Adipocyte (in vitro differentiated cells): ENCODE results near the gene MARK1.

Experiments used
- DNase-seq: peaks from one replicate; pipeline ENCODE4 v3.0.0-alpha.2; 2015; ENCODE audit warnings: low read depth
- H3K27me3 ChIP-seq: replicated peaks from 2 replicates; pipeline ENCODE4 v1.7.0; 2013; ENCODE audit warnings: mild to moderate bottlenecking, low read length, moderate library complexity; ENCODE audit not compliant: control insufficient read depth, insufficient read depth
- H3K36me3 ChIP-seq: 2 replicates; pipeline ENCODE4 v1.7.0; 2013; ENCODE audit warnings: low read length, mild to moderate bottlenecking, moderate library complexity; ENCODE audit not compliant: control insufficient read depth, insufficient read depth, severe bottlenecking
- H3K4me1 ChIP-seq: 2 replicates; pipeline ENCODE4 v1.7.0; 2013; ENCODE audit warnings: mild to moderate bottlenecking, low read length, moderate library complexity; ENCODE audit not compliant: control insufficient read depth, insufficient read depth
- H3K4me3 ChIP-seq: 2 replicates; pipeline ENCODE4 v1.7.0; 2013; ENCODE audit warnings: mild to moderate bottlenecking, low read length, moderate library complexity
- H3K9ac ChIP-seq: 2 replicates; pipeline ENCODE4 v1.7.0; 2013; ENCODE audit warnings: mild to moderate bottlenecking, low read length, moderate library complexity
- H3K9me3 ChIP-seq: 2 replicates; pipeline ENCODE4 v1.7.0; 2013; ENCODE audit warnings: mild to moderate bottlenecking, low read length, moderate library complexity; ENCODE audit not compliant: control insufficient read depth

The MARK1 gene

DNA sequence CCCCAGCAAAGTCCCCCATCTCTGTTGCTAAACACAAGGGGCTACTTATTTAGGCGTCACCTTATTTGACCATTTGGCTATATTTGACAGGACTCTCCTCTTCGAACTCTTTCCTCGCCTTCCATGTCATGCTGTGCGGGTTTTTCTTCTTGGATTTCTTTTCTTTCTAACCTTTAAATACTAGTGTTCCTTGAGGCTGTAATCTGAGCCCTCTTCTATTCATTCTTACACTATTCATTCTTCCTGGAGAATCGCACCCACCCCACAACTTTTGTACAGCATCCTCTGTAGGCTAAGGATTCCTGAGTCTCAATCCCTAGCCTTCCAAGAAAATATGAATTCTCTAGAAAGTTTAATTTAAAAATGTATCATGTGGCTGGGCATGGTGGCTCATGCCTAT is 100.5 kb downstream of the MARK1 start:
- Histone ChIP-seq H3K4me3 (no peak overlapping the region), H3K36me3 (peaks cover 10% of the 10 kb centered on the region), H3K9me3 (no peaks in the 10 kb centered on the region), H3K9ac (no peak overlapping the region), H3K4me1 (peaks cover 3% of the 10 kb centered on the region), H3K27me3 (no peaks in the 10 kb centered on the region)
- no peak for DNase-seq

DNA sequence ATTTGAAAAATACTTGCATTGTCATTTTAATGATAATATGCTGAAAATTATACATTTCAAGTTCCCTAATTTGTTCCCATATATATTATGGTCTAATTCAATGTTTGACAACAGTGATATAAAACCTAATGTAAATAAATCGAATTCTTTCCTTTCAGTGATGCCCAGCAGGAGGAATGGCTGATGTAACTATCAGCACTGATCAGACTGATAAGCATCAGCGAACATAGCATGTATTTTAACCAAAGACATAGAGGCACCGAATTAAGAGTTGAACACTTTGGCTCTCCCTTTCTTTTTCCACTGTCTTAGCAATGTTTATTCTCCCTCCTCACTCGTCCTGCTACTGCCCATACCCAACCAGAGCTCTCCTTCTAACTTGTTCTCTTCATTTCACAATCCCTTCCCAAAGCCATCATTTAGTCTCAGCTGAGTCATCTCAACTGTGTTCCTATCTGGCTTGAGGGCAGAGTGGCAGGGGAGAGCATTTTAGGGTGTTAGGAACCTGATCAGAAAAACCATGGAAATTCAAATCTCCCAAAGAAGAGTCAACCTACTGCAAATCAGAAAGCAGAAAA is 103.4 kb downstream of the MARK1 start:
- Histone ChIP-seq H3K36me3 (peaks cover 8% of the 10 kb centered on the region), H3K27me3 (no peaks in the 10 kb centered on the region), H3K9me3 (no peaks in the 10 kb centered on the region), H3K9ac (no peak overlapping the region), H3K4me3 (no peak overlapping the region), H3K4me1 (peaks cover 3% of the 10 kb centered on the region)
- DNase-seq = peak; percentile 38

DNA sequence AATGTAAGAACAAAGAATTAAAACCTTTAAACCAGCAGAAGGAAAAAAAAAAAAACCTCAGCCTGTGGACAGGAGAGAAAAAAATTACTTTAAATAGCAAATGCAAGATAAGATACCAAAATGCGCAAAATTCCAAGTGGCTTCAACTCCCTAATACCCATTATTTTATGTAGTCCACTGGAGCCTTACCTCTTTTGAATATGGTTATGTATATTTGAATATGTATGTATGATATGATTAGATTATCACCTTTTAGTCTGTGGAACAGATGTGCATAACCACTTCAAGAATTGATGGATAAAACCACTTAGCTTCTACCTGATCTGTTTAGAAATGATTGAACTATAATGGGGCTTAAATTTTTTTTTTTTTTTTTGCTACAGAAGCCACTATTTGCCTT is 109.8 kb downstream of the MARK1 start:
- Histone ChIP-seq H3K9me3 (no peaks in the 10 kb centered on the region), H3K27me3 (no peaks in the 10 kb centered on the region), H3K9ac (no peak overlapping the region), H3K36me3 (peaks cover 13% of the 10 kb centered on the region), H3K4me3 (no peak overlapping the region), H3K4me1 (no peaks in the 10 kb centered on the region)
- DNase-seq = no peak

DNA sequence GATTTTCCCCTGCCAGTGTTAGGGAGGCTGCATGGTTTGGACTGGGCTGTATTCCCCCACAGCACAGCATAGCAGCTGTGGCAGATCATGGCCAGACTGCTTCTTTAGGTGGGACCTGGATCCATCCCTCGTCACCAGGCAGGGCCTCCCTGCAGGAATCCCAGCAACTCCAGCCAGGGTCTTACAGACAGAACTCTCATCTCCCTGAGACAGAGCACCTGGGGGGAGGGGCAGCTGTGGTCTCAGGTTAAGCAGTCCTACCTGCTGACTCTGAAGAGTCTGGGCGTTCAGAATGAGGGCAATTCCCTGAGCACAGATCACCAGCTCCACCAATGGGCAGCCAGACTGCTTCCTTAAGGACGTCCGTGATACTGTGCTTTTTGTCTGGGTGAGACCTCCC is 114.3 kb downstream of the MARK1 start:
- no peaks in the 10 kb centered on the region for H3K27me3 ChIP-seq
- no peaks in the 10 kb centered on the region for H3K9me3 ChIP-seq
- no peak for DNase-seq
- no peak overlapping the region for H3K4me3 ChIP-seq
- H3K36me3 ChIP-seq = peaks cover 9% of the 10 kb centered on the region
- H3K9ac ChIP-seq = no peak overlapping the region
- no peaks in the 10 kb centered on the region for H3K4me1 ChIP-seq

DNA sequence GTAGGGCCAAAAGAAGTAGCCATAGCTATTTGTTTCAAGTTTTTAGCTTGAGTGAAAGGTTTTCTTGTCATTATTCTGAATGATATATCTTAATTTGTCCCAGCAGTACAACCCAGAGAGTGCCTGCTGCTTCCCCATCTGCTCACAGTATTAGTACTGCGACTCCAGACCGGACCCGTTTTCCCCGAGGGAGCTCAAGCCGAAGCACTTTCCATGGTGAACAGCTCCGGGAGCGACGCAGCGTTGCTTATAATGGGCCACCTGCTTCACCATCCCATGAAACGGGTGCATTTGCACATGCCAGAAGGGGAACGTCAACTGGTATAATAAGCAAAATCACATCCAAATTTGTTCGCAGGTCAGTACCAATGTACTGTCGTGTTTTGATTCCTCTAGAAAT is 125.1 kb downstream of the MARK1 start:
- no peaks in the 10 kb centered on the region for H3K27me3 ChIP-seq
- DNase-seq = no peak
- H3K4me3 ChIP-seq = no peak overlapping the region
- H3K4me1 ChIP-seq = no peaks in the 10 kb centered on the region
- no peaks in the 10 kb centered on the region for H3K9me3 ChIP-seq
- no peak overlapping the region for H3K9ac ChIP-seq
- peaks cover 21% of the 10 kb centered on the region for H3K36me3 ChIP-seq

DNA sequence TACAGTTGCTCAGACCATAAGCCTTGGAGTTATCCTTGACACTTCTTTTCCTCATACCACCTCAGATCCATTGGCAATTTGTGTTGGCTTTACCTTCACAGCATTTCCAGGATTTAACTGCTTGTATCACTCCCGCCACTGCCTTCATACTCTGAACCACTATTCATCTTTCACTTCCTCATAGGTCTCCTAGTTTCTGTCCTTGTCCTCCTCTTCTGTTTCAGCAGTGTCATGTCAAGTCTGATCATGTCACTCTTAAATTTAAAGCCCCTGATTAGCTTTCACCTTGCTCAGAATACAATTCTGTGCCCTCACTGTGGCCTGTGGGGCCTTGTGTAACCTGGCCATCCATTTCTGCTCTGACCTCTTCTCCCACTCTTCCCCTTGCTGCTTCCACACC is 127.6 kb downstream of the MARK1 start:
- Histone ChIP-seq H3K9me3 (no peaks in the 10 kb centered on the region), H3K4me1 (no peaks in the 10 kb centered on the region), H3K4me3 (no peak overlapping the region), H3K27me3 (no peaks in the 10 kb centered on the region), H3K36me3 (peaks cover 21% of the 10 kb centered on the region), H3K9ac (no peak overlapping the region)
- DNase-seq = no peak

DNA sequence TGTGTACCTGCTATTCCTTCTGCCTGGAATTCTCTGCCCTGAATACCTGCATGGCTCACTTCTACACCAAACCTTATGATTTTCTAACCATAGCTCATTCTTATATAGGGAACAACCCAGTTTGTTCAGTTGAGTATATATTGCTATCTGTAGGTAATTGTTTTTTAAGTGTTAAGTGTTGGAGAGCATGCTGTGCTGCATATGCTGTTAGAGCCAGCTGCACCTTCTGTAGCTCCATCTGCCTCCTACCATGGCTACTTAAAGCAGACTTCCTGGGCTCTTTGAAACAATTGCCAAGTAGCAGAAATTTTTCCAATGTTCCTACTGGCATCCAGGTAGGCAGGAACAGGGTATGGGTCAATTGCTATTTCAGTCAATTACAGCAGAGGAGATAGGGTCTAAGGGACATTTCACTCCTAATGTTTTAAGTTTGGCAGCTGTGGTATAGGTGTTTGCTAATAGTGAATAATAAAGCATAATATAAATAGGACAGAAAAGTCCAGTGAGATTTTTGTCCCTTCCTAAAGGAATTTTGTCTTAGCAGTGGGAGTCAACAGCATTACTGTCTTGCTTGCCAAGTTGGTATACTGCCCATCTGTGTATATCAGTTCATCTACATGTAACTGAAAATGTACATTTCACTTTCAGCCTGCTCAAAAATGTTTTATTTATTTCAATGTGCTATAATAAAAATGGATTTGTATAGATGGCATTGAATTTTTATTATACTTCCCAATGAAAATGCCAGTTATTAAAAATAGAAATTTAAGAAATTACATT is 128.2 kb downstream of the MARK1 start:
- Histone ChIP-seq H3K9me3 (no peaks in the 10 kb centered on the region), H3K4me1 (no peaks in the 10 kb centered on the region), H3K36me3 (peaks cover 21% of the 10 kb centered on the region), H3K9ac (no peak overlapping the region), H3K4me3 (no peak overlapping the region), H3K27me3 (no peaks in the 10 kb centered on the region)
- DNase-seq = no peak

DNA sequence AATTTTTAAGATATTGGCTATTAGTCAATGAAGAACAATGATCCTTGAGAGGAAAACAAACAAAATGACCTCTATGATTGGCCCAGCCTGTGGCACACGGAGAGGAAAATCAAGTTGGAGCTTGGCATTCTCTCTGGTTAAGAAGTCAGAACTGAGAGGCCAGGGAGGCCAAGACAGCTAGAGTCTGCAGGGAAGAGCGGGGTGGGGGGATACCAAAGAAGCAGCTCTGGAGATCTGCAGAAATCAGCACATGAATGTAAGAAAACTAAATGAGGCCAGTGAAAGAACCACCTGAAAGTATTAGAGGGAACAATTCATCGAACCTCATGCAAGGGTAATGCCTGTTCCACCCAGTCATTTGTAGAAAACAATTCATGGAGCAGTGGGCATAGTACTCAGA is 138.4 kb downstream of the MARK1 start:
- H3K36me3 ChIP-seq = peaks cover 6% of the 10 kb centered on the region
- H3K4me3 ChIP-seq = no peak overlapping the region
- peaks cover 24% of the 10 kb centered on the region for H3K9me3 ChIP-seq
- H3K4me1 ChIP-seq = no peaks in the 10 kb centered on the region
- no peak for DNase-seq
- no peaks in the 10 kb centered on the region for H3K27me3 ChIP-seq
- no peak overlapping the region for H3K9ac ChIP-seq

DNA sequence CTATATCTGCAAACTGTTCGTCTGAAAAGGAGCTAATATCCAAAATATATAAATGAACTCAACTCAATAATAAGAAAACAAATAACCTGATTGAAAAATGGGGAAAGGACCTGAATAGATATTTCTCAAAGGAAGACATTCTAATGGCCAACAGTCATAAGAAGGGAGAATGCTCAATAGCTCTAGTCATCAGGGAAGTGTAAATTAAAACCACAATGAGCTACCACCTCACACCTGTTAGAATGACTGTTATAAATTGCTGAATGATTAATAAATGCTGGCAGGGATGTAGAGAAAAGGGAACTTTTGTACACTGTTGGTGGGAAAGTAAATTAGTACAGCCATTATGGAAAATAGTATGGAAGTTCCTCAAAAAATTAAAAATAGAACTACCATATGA is 141.1 kb downstream of the MARK1 start:
- DNase-seq = no peak
- H3K27me3 ChIP-seq = no peaks in the 10 kb centered on the region
- no peaks in the 10 kb centered on the region for H3K4me1 ChIP-seq
- no peak overlapping the region for H3K4me3 ChIP-seq
- no peaks in the 10 kb centered on the region for H3K36me3 ChIP-seq
- H3K9me3 ChIP-seq = peaks cover 24% of the 10 kb centered on the region
- H3K9ac ChIP-seq = no peak overlapping the region

DNA sequence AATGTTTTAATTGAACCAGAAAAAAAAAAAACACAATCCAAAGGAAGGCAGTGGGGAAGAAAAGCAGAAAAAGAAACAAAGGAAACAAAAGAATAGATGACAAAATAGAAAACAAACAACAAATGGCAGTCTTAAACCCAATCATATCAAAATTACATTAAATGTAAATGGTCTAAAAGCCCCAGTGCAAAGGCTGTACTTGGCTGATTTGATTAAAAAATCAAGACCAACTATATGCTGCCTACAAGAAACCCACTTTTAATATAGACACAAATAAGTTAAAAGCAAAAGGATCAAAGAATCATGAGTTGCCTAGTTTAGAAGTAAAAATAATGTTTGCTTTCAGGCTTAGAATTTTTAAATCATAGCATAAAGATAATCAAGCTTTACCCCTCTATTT is 142.4 kb downstream of the MARK1 start:
- no peak for DNase-seq
- Histone ChIP-seq H3K4me3 (peak overlapping the region; percentile 27), H3K9me3 (peaks cover 24% of the 10 kb centered on the region), H3K27me3 (no peaks in the 10 kb centered on the region), H3K4me1 (no peaks in the 10 kb centered on the region), H3K9ac (no peak overlapping the region), H3K36me3 (no peaks in the 10 kb centered on the region)

DNA sequence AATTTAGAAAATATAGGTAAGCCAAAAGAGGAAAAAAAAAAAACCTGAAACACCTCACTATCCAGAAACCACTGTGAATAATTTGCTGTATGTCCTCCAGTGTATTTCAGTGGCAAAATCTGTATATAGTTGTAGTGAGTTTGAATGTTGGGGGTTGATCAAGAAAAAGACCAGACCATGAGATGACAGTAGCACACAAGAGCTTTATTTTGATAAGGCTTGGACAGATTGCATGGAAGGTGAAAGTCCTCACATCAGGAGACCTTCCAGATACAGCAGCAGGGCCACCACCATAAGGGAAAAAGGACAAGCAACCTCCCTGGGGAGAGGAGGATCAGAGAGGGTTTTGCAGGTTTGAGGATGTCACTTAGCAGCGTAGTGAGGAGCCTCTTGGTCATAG is 146.0 kb downstream of the MARK1 start:
- H3K9me3 ChIP-seq = peaks cover 24% of the 10 kb centered on the region
- no peak overlapping the region for H3K9ac ChIP-seq
- no peaks in the 10 kb centered on the region for H3K36me3 ChIP-seq
- H3K4me1 ChIP-seq = no peaks in the 10 kb centered on the region
- no peak for DNase-seq
- no peak overlapping the region for H3K4me3 ChIP-seq
- H3K27me3 ChIP-seq = no peaks in the 10 kb centered on the region

DNA sequence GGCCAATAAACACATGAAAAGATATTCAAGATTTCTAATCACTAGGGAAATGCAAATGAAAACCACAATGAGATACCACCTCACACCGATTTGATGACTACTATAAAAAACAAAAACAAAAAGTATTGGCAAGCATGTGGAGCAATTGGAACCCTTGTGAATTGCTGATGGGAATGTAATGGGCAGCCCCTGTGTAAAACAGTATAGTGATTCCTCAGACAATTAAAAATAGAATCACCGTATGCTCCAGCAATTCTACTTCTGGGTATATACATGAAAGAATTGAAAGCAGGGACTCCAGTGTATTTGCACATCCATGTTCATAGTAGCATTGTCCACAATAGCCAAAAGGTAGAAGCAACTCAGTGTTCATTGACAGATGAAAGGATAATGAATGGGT is 149.3 kb downstream of the MARK1 start:
- H3K9ac ChIP-seq = no peak overlapping the region
- no peaks in the 10 kb centered on the region for H3K27me3 ChIP-seq
- H3K36me3 ChIP-seq = no peaks in the 10 kb centered on the region
- H3K4me1 ChIP-seq = peaks cover 3% of the 10 kb centered on the region
- peaks cover 2% of the 10 kb centered on the region for H3K9me3 ChIP-seq
- H3K4me3 ChIP-seq = no peak overlapping the region
- no peak for DNase-seq
